ENCODE measurements around the gene METTL14.

Gene METTL14

DNA sequence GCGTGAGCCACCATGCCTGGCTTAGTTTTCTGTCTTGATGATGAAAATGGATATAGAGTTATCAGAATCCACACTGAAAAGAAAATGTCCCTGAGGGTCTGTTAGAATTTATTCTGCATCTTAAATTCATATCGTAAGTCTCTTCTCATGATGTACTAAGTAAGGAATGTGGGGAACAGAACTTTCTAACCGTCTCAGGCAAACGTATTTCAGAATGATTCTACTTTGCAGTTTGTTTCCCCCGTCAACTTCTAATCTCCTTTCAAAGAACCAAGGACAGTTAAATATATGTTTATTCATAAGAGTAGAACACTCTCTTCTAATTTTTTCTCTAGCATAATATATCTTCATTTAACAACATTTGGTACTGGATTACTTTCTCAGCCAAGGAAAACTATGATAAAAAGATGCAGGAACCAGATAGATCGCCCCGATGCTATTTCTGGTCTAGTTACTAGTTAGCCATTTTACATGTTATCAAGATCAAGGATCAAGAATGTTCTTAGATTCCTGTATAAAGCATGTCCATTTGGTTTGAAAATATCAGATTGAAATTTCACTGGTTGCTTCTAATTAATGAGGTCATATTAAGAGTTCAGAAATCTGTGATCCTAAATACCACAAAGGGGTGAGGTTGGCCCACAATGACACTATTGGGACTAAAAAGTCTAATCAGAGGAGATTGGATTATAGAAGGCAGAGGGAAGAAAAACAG, 49.5 kb downstream of the METTL14 start:
- DNase-seq (ENCODE audit: low read depth in 2 of 2): no peak

DNA sequence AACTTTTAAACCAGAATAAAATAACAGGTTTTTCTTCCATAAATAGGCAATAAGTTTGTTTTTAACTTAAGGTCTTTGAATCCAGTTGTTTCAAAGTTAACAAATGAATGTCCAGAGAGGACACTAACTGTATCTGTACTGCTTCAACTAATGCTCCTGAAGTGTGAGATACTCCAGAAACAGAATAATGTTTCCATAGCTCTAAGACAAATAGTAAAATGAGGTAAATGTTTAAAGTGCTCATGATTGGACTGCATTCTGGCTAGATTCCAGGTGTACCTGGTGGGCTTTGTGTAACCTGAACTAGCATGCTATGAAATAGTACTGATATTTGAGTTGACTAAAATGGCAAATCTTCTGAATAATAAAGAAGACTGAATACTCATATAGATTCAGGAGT, 51.7 kb downstream of the METTL14 start:
- no peak for DNase-seq (ENCODE audit: low read depth in 2 of 2)

DNA sequence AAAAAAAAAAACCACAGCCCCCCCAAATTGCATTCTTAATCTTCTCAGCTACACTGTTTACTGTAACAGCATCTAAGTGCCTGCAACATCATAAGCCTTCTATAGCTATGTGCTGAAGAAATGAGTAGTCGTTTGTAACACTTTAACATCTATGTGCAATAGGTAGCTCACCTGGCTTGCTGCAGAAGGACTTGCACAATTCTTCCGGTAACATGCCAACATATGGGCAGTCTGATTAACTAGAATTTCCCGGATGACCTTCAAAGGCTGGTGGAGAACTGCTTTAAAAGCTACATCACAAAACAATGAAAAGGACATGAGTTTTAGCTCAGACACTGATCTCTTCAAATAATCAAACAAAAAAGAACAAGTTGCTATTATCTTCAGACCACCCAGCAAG, 52.9 kb downstream of the METTL14 start:
- no peak for DNase-seq (ENCODE audit: low read depth in 2 of 2)

GRCh38 chr4:118739022-118739713, 54.0 kb downstream of the METTL14 start:
- no peak for DNase-seq (ENCODE audit: low read depth in 2 of 2)

- no peak for DNase-seq (ENCODE audit: low read depth in 2 of 2)
These were observed 55.7 kb downstream of the METTL14 start for GRCh38 chr4:118740869-118741268.

- DNase-seq (ENCODE audit: low read depth in 2 of 2): no peak
These were observed 56.2 kb downstream of the METTL14 start for GRCh38 chr4:118741301-118741855.

GRCh38 chr4:118742050-118742449, 56.9 kb downstream of the METTL14 start:
- DNase-seq (ENCODE audit: low read depth in 2 of 2): no peak

DNA sequence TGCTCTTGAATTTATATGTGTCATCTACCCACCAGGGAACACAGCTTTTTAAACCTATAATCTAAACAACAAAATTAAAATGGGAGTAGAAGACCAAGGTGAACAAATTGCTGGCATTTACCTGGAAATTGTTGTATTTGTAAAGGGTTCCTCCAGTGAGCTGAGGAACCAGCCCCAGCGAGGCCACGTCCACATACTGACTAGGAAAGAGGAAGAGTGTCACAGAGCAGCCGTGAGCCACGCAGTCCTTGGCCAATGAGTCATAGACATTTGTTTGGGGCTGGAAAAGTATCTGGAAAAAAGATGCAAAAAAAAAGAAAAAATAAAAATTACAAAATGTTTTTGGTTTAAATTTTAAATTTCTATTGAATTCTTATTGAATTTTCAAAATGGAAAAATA, 58.7 kb downstream of the METTL14 start:
- no peak for DNase-seq (ENCODE audit: low read depth in 2 of 2)

- no peak for DNase-seq (ENCODE audit: low read depth in 2 of 2)
These were observed 60.2 kb downstream of the METTL14 start for GRCh38 chr4:118745357-118745756.

GRCh38 chr4:118746251-118746919, 61.2 kb downstream of the METTL14 start:
- DNase-seq (ENCODE audit: low read depth in 2 of 2): no peak

GRCh38 chr4:118749347-118749988, 64.3 kb downstream of the METTL14 start:
- no peak for DNase-seq (ENCODE audit: low read depth in 2 of 2)

DNA sequence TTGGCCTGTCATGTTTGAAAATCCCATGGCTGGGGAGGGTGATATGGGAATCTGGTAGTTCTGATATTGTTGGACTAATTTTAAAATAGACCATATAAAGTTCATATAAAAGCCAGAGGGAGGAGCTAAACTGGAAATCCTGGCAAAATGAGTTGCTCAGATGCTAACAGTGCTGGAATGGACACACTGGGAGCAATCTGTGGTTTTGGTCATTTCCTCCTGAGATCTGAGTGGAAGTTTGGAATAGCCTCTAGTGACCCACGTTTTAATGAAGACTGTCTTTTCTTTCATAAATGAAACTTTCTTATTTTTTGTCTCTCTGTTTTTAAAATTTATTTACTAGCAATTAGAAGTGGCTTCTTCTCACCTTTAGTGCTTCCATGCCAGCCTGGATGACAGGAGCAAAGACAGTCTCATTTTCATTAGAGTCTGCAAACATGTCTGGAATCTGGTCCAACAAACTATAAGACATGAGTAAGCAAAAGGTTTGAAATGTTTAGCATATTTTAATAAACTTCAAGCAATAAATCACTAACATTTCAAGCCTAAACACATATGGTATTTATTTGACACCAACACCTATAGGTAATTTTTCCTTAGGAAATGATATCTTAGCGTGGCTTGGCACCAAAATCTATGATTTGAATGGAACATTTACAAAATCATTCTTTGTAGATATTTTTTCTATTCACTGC, 66.6 kb downstream of the METTL14 start:
- no peak for DNase-seq (ENCODE audit: low read depth in 2 of 2)

DNA sequence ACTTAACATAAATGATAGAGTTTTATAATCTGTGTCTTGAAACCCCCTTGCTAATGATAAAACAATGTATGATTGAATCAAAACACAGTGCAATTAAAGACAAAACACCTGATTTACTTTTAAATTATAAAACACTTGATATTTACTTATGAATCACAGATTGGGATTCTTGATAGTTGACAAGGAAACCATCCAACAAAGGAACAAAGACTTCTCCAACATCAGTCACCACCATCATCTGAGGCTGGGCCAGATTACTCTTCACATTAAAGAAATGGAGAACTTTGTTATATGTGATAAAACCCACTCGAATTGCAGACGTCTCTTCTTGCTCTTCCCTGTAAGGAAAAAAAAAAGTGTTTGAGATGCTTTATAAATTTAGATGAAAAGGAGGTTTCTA, 67.4 kb downstream of the METTL14 start:
- no peak for DNase-seq (ENCODE audit: low read depth in 2 of 2)

GRCh38 chr4:118753096-118753495, 67.9 kb downstream of the METTL14 start:
- no peak for DNase-seq (ENCODE audit: low read depth in 2 of 2)

GRCh38 chr4:118753685-118754084, 68.5 kb downstream of the METTL14 start:
- DNase-seq (ENCODE audit: low read depth in 2 of 2): no peak

DNA sequence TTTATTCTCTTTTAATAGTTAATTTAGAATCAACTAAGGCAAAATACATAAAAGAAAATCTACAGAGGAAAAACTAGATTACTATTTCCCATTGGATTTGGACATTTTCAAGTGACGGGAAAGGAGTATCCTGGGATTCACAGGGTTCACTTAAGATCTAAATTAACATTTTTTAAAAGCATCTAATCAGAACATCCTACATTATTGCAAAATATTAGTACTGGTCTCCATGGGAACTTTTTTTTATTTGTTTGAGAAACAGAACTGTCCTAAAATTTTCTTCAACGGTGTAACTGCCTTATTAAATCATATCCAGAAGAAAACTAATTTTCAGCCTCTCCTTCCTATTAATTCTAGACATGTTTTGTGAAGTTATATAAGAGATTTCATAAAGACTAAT, 69.7 kb downstream of the METTL14 start:
- no peak for DNase-seq (ENCODE audit: low read depth in 2 of 2)

- DNase-seq (ENCODE audit: low read depth in 2 of 2): no peak
These were observed 70.4 kb downstream of the METTL14 start for GRCh38 chr4:118755438-118756226.

DNA sequence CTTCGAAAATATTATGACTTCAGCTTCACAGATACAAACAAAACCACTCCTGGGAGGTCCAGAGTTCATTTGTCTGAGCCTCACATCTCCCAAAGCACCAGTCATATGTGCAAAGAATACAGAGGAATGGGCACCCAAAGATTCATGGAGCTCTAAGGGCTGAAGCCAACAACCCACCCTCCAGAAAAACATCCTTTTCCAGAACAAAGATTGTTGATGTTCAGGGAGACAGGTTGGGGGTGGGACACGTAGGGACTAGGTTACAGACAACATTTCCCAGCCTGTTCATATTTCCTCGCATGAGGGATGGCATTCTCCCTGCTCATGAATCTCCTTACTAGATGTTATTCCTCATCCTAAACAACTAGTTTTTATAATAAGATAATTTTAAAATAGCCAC, 71.2 kb downstream of the METTL14 start:
- no peak for DNase-seq (ENCODE audit: low read depth in 2 of 2)

GRCh38 chr4:118756958-118757357, 71.8 kb downstream of the METTL14 start:
- DNase-seq (ENCODE audit: low read depth in 2 of 2): no peak

DNA sequence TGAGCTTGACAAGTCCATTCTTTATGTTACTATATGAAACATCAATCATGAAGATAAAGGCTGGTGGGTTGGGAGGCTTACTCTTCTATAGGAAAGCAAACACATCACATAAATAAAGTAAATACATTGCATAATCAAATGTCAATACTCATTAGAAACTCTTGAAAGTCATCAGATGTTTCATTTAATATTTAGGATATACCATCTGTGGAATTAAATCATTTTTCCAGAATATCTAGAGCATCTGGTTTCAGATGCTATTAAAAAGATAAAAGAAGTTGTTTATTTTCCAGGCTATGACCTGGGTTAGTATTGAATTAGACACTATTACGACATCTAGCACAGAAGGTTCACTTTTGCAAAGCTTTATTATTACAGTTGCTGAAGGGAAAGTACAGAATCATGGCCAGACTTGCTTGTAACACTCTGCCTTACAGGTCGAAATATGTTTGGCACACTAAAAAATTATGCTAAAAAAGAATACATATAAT, 72.6 kb downstream of the METTL14 start:
- DNase-seq (ENCODE audit: low read depth in 2 of 2): no peak

- no peak for DNase-seq (ENCODE audit: low read depth in 2 of 2)
These were observed 73.1 kb downstream of the METTL14 start for GRCh38 chr4:118758293-118758692.

Measured in stimulated activated CD4-positive, alpha-beta T cell treated with anti-CD3 and anti-CD28 coated beads, Interleukin-15, amount 100 ng/mL, for 48 hours (primary cell).